H1 (cell line): ENCODE results near the gene RGS9.

Source experiments
- CBX8 ChIP-seq: fragments of 300-800, 300-1000 bp; sonication (generic); IDR thresholded peaks from 2 replicates; pipeline ENCODE4 v1.7.1; 2016; ENCODE audit warnings: low read depth, low read length, borderline replicate concordance
- CREB1 ChIP-seq: IDR thresholded peaks from 2 replicates; pipeline ENCODE4 v1.6.1; 2012; ENCODE audit warnings: inconsistent platforms
- CTCF ChIP-seq, 3 experiments: IDR thresholded peaks; 1 replicate in 2 of 3; 2 replicates in 1 of 3; pipeline versions ENCODE4 v1.5.1 to v1.6.1; 2011; ENCODE audit warnings: low read length in 3 of 3, mild to moderate bottlenecking in 3 of 3, inconsistent platforms in 2 of 3, low read depth in 1 of 3, moderate library complexity in 1 of 3; ENCODE audit not compliant: insufficient read depth in 1 of 3; ENCODE audit errors: control extremely low read depth in 1 of 3
- HDAC2 ChIP-seq, 2 experiments: fragments of 300-600 bp in 1 of 2; sonication (generic) in 1 of 2; IDR thresholded peaks; 2 replicates each; pipeline ENCODE4 v1.6.1; 2011 to 2012; ENCODE audit warnings: low read depth in 2 of 2, low read length in 2 of 2, mild to moderate bottlenecking in 2 of 2, moderate library complexity in 2 of 2, borderline replicate concordance in 1 of 2, inconsistent platforms in 1 of 2
- JUND ChIP-seq: IDR thresholded peaks from 2 replicates; pipeline ENCODE4 v1.6.1; 2011; ENCODE audit warnings: mild to moderate bottlenecking, improper control_type of control experiment, low read length
- MAX ChIP-seq: IDR thresholded peaks from 2 replicates; pipeline ENCODE4 v1.6.1; 2012; ENCODE audit warnings: inconsistent platforms
- POLR2A ChIP-seq, 2 experiments: IDR thresholded peaks; 1 replicate in 1 of 2; 2 replicates in 1 of 2; pipeline ENCODE4 v1.6.1; 2011; ENCODE audit warnings: low read depth in 2 of 2, low read length in 2 of 2, mild to moderate bottlenecking in 2 of 2; ENCODE audit errors: control extremely low read depth in 1 of 2
- RFX5 ChIP-seq: IDR thresholded peaks from 2 replicates; pipeline ENCODE4 v1.6.1; 2011; ENCODE audit warnings: low read depth, low read length, improper control_type of control experiment, borderline replicate concordance
- SIRT6 ChIP-seq: IDR thresholded peaks from one replicate; pipeline ENCODE4 v1.7.1; 2012; ENCODE audit warnings: low read length, inconsistent platforms
- YY1 ChIP-seq: IDR thresholded peaks from 2 replicates; pipeline ENCODE4 v1.6.1; 2011; ENCODE audit warnings: low read depth, mild to moderate bottlenecking, low read length

- TF ChIP-seq CBX8, result no peak
- TF ChIP-seq MAX, result no peak
- no peak for TF ChIP-seq YY1
- no peak for TF ChIP-seq RFX5
- TF ChIP-seq POLR2A (IDR thresholded peaks at IDR 0.05; ENCODE audit: control extremely low read depth in 1 of 2, low read depth in 2 of 2, low read length in 2 of 2), result no peak
- TF ChIP-seq JUND, result no peak
- no peak for TF ChIP-seq CREB1
- TF ChIP-seq CTCF (IDR thresholded peaks at IDR 0.05; ENCODE audit: control extremely low read depth in 1 of 3, insufficient read depth in 1 of 3, low read depth in 1 of 3, low read length in 3 of 3), result no peak
- no peak for TF ChIP-seq HDAC2 (IDR thresholded peaks at IDR 0.05; ENCODE audit: borderline replicate concordance in 1 of 2, low read depth in 2 of 2, low read length in 2 of 2)
- no peak for TF ChIP-seq SIRT6
Observed at GRCh38 chr17:65173284-65173793, 36.2 kb downstream of the RGS9 start.
